KOPT-K1 (cell line): ENCODE results near the gene GSC2.

ENCODE experiments used
- H3K27ac ChIP-seq: fragments of 200-600 bp; sonication (generic); 2 replicates; pipeline ENCODE4 v1.5.1; 2016; ENCODE audit warnings: antibody characterized with exemption, mild to moderate bottlenecking, low read depth, low read length; ENCODE audit not compliant: poor library complexity, severe bottlenecking
- H3K36me3 ChIP-seq: fragments of 200-600 bp; sonication (generic); 2 replicates; pipeline ENCODE4 v1.5.1; 2017; ENCODE audit warnings: antibody characterized with exemption, mild to moderate bottlenecking, low read length, moderate library complexity; ENCODE audit not compliant: insufficient read depth
- H3K9me3 ChIP-seq: fragments of 200-600 bp; sonication (generic); 2 replicates; pipeline ENCODE4 v1.5.1; 2017; ENCODE audit warnings: antibody characterized with exemption, low read length, mild to moderate bottlenecking; ENCODE audit not compliant: insufficient read depth, poor library complexity, severe bottlenecking

Gene GSC2

DNA sequence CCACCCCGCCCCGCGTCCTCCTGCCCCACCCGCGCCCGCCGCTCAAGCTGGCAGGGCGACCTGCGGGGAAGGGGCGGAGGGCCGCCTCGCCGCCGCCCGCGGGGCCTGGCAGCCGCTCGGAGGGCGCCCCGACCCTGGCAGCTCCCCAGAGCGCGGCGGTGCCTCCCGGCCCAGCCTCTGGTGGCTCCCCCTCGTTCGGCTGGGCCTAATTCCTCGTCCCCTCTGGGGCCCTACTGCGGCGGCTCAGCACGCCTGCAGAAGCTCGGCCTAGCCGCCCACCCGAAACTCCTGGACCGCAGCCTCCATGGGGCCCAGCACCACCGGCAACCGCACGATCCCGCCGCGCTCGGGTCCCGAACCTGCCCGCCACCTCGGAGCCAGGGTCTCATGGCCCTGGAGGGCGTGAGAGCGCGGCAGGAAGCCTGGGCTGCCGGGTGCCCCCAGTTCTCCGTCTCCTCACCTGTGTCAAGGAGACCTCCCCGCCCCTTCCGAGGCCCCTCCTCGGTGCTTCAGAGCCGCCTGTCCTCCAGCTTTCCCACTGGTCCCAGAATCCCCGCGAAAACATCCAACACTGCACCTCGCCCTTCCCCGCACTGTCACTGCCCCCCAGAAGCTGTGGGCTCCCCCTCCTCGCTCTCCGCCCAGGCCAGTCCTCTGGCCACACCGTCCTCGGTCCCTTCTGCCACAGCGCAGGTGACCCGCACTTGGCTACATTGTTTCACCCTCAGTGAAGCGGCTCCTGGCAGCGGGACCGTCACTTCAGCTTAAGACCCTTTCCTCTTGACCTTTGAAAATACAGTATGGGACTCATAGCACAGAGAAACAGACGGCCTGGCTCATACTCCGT, 613 bp upstream of the GSC2 start:
- Histone ChIP-seq H3K27ac (no peak overlapping the region), H3K9me3 (no peaks in the 10 kb centered on the region), H3K36me3 (no peaks in the 10 kb centered on the region)

DNA sequence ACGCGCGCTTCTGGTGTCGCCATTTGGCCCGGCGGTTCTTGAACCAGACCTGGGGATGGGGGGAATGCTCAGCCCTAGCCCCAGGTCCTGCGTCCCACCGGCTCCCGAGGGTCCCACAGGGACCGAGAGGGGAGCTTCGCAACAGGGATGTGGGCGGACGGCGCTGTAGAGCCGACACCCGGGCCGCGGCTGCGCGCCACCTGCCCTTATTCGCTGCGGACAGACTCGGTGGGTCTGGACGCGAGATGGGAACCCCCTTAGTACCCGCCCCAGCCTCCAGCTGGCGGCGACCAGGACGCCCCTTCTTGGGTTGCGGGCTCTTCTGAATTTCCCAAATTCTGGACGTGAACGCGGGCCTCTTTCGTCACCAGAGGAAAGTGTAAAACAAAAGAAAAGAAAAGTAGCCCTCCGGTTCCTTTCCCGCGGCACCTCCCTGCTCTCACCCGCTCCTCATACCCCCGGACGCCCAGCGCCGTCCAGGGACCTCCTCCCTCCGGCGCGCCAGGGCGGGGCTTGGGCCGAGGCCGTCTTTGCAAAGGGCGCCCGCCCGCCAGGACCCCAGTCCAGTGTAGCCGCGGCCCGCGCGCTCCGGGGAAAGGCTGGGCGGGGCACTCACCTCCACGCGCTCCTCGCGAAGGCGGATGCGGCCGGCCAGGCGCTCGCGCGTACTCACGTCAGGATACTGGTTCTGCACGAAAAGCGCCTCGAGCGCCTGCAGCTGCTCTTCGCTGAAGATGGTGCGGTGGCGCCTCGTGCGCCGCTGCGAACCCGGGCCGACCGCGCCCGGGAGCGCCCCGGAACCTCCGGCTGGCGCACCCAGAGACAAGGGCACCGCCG, 827 bp downstream of the GSC2 start:
- H3K36me3 ChIP-seq = no peaks in the 10 kb centered on the region
- no peak overlapping the region for H3K27ac ChIP-seq
- H3K9me3 ChIP-seq = no peaks in the 10 kb centered on the region

DNA sequence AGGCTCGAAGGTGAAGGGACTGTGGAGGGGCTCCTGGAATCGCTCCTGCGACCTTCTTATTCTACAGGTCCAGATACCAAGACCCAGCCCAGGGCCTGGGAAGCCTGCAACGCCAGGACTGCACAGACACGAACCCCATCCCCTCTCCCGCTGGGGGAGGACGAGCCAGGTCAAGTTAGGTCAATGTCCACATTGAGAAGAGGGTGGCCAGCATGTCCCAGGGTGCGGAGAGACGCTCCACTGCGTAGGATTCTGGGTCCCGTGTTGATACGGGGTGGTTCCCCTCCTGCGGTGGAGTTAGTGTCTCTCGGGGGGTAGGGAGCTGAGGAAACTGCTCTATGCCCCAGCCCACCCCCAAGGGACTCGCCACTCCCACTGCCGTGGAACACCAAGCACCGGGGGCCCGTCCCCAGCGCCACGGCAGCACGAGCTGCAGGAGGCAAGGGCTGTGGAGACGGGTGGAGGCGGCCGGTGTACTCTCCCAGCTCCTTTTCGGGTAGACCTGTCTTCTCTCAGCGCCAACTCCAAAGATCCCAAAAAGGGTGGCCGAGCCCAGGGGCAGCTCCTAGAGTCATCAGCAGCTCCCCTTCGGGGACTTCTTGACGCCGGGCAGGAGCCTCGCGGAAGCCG, 1.6 kb downstream of the GSC2 start:
- H3K9me3 ChIP-seq = no peaks in the 10 kb centered on the region
- H3K27ac ChIP-seq = no peak overlapping the region
- no peaks in the 10 kb centered on the region for H3K36me3 ChIP-seq

DNA sequence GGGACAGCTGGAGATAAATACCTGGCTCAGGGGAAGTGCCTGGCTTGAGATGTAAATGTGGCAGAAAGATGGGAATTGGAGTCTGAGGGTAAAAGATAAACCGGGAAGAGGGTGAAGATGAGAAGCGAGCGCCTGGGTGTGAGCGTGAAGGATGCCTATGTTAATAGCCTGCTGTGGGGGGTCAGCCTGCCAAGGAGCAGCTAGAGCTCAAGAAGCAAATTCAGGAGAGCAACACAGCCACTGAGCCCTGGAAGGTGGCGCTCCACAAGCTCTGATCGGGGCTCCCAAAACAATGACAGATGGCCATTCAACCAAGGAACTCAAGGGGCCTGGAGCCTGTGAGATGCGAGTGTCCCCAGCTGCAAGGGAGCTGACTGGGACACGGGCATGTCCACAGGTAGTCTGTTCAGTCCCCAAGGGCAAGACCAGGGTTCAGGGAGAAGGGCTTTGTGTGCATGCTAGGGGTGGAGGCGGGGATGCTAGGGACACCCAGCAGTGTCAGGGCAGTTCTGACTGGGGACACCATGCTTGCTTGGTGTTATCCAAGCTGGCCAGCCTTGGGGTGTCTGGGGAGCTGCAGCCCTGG, 2.8 kb downstream of the GSC2 start:
- Histone ChIP-seq H3K36me3 (peaks cover 5% of the 10 kb centered on the region), H3K27ac (no peak overlapping the region), H3K9me3 (no peaks in the 10 kb centered on the region)

DNA sequence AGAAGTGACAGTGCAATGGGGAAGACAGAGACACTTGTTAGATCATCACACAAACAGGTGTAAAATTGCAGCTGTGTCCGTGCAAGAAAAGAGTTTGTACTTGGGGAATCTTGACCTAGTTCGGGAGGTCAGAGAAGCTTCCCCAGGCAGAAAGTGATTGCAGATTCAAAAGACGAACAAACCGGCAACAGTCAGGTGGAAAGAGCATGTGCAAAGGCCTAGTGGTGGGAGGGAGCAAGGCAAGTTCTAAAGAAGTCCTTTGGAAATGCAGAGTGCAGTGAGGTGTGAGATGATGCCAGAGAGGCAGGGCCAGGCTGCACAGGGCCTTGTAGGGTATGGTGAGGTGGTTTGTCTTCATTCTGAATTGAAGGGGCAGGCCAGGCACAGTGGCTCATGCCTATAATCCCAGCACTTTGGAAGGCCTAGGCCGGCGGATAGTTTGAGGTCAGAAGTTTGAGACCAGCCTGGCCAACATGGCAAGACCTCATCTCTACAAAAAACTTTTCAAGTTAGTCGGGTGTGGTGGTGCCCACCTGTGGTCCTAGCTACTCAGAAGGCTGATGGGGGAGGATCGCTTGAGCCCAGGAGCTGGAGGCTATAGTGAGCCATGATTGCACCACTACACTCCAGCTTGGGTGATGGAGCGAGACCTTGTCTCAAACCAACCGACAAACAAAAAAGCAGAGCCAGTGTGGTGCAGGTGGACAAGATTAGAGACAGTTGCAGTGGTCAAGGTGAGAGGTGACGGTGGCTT, 3.7 kb downstream of the GSC2 start:
- H3K27ac ChIP-seq = no peak overlapping the region
- peaks cover 13% of the 10 kb centered on the region for H3K36me3 ChIP-seq
- no peaks in the 10 kb centered on the region for H3K9me3 ChIP-seq

DNA sequence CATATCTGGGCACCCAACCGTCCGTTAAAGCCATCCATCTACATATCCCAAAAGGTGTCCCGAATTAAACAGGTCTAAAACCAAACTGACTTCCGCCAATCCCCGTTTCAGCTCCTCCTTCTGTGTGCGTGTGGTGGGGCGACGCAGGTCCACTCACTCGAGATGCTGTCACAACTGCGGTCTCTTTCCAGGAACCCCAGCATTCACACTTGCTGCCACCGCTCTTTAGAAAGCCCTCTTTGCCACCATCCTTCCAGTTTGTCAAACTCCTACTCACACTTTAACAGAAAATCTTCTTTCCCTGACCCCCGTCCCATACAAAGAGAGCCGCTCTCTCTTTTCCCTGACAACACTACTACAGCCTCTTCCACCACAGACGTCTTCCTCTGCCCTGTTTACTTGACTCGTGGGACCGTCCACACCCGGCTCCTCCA, 6.1 kb downstream of the GSC2 start:
- Histone ChIP-seq H3K27ac (peak overlapping the region; percentile 71), H3K9me3 (no peaks in the 10 kb centered on the region), H3K36me3 (peaks cover 37% of the 10 kb centered on the region)

DNA sequence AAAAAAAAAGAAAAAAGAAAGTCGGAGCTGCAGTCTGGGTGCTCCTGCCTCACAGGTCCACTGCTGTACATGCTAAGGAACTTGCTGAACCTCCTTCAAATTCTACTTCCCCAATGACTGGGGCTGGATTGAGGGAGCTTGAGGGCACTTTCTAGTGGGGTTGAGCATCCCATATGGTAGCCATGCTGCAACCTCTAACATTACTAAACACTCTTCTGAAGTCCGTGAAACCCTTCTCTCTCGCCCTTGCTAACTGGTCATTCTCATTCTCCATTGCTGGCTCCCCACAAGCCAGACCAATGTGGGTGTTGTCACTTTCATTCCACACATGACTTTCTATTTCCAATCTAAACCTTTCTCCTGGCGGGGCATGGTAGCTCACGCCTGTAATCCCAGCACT, 6.9 kb downstream of the GSC2 start:
- peaks cover 45% of the 10 kb centered on the region for H3K36me3 ChIP-seq
- H3K27ac ChIP-seq = no peak overlapping the region
- no peaks in the 10 kb centered on the region for H3K9me3 ChIP-seq

DNA sequence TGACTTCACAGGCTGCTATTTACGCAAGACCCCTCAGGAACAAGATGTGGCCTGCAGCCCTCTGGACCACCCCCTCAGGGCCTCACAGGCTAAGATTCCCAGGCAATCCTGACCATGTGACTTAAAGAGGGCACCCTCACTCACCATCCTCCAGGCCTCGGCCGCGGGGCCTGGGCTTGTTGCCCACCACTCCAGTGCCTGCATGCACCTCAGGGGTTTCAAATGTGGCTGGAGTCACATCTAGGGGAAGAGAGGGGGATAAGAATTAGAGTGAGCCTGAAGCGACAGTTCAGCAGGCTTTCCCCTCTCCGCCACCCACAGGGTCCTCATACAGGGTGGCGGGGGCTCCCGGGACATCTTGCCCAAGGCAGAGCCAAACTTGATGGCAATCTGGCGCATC, 7.7 kb downstream of the GSC2 start:
- no peaks in the 10 kb centered on the region for H3K9me3 ChIP-seq
- peaks cover 53% of the 10 kb centered on the region for H3K36me3 ChIP-seq
- H3K27ac ChIP-seq = no peak overlapping the region

DNA sequence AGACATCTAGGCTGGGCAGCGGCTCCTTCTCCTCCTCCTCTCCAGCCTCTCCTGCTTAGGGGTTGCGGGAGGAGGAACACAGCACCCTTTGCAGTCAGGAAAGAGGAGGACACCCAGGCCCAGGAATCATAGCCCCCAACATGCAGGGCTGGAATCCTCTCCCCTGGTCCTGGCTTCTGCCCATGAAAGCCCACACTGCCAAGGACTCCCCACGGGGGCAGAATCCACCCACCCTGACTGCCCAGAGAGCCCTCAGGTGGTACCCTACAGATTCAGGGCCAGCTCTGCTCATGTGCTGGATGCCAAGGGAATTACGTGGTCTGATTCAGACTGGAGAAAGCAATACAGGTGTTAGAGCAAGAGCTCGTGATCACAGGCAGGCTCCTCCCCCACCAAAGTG, 10.1 kb downstream of the GSC2 start:
- peaks cover 75% of the 10 kb centered on the region for H3K36me3 ChIP-seq
- H3K9me3 ChIP-seq = no peaks in the 10 kb centered on the region
- no peak overlapping the region for H3K27ac ChIP-seq

DNA sequence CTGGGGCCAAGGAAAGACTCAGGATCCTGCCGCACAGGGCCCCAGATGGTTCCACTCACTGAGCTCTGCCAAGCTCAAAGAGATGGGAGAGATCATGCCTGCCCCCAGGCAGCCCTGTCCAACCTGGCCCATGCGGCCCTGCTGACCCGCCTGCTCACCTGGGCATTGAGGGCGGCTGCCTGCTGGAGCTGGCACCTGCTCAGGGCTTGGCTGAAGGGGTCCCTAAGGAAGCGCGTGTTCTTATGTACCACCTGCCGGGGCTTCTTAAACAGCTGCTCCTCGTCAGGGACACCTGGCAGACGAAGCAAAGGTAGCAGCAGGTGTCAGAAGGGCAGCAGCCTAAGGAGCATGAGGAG, 11.1 kb downstream of the GSC2 start:
- peaks cover 85% of the 10 kb centered on the region for H3K36me3 ChIP-seq
- no peak overlapping the region for H3K27ac ChIP-seq
- no peaks in the 10 kb centered on the region for H3K9me3 ChIP-seq

DNA sequence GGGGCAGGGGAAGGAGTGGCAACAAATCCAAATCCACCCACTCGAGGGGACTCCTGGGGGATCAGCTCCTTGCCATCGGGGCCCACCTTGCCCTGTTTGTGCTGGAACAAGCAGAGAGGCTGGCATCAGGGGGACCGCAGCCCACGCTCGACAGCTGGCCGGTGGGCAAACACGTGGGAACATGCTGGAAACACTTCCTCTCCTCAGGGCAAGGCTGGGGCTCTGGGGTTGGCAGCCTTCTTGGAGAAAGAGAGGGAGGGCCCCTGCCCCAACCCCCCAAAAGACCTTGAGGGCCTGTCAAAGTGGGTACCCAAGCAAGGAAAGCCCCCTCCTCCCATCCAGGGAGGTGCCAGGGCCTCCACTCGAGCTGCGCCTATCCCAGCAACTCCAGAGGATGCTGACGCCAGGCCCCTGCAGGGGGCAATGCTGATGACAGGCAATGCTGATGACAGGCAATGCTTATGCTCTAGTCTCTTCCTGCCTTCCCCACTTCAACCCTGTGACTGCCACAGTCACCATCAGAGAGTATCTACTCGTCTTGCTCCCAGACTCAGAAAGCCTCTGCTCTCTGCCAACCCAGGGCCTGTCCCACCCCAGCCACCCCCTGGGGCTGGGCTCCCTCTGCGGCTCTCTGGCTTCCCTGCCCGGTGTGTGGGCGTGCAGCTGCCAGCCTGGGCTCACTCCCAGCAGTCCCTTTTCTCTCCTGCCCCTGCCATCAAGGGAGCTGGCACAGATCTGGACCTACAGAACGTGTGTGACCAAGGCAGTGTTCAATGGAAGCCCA, 11.7 kb downstream of the GSC2 start:
- H3K9me3 ChIP-seq = no peaks in the 10 kb centered on the region

DNA sequence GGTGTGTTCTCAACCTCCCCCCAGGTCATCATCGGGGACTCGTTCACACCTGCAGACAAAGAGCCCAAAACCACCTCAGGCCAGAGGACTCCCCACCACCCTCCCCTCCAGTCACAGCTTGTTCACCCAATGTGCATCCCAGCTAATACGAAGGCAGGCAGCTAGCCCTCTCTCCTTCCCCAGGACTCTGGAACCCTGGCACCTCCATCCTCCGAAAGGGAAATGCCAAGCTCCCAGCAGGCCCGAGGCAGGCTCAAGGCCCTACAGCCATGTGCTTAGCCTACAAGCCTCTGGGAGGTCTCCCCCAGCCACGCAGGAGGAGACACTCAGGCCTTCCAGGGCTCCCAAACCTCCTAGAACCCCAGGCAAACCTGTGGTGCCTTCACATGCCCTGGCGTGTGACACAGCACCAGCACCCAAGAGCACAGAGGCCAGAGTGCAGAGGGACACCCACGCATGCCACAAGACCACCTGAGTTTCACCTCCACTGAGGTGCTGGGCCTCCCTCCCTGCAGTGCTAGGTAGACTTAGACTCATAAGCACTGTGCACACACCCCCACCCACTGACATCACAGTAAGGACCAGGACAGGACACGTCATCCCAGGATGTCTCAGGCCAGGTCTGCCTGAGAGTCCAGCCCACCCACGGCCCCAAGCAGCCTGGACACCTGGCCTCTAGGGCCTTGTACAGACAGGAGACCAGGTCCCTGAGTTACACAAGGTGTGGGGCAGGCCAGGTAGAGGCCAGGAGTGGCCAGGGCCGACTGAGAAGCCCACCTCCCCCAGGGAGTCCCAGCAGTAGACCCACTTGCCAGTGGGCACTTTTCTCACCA, 12.5 kb downstream of the GSC2 start:
- Histone ChIP-seq H3K27ac (no peak overlapping the region), H3K36me3 (peaks cover 97% of the 10 kb centered on the region), H3K9me3 (no peaks in the 10 kb centered on the region)

More for the DNA sequence above, 11.7 kb downstream of the GSC2 start:
- Histone ChIP-seq H3K36me3 (peaks cover 91% of the 10 kb centered on the region), H3K27ac (no peak overlapping the region)

DNA sequence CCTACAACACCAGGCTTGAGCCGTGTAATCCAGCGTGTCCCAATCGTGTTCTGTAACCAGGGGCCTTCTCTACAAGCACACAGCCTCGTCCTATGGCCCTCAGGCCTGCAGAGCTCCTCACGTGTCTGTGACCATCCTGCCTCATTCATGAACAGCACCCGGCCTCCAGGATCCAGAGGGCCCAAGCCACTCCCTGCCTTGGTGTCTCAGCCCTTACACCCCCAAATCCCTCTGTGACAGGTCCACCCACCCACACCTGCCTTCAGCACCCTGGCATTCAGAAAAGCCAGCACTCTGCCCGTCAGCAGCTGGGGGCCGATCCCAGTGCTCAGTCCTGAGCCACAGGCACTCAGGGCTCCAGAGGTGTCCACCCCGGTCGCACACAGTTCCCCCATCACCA, 13.2 kb downstream of the GSC2 start:
- H3K27ac ChIP-seq = no peak overlapping the region
- peaks cover 96% of the 10 kb centered on the region for H3K36me3 ChIP-seq
- H3K9me3 ChIP-seq = no peaks in the 10 kb centered on the region
